GM10847 (cell line): ENCODE results near the gene USP34.

Experiments
- POLR2A ChIP-seq: IDR thresholded peaks from 2 replicates; pipeline ENCODE4 v1.6.1; 2011; ENCODE audit not compliant: insufficient read length; ENCODE audit errors: extremely low read depth

The USP34 gene

DNA sequence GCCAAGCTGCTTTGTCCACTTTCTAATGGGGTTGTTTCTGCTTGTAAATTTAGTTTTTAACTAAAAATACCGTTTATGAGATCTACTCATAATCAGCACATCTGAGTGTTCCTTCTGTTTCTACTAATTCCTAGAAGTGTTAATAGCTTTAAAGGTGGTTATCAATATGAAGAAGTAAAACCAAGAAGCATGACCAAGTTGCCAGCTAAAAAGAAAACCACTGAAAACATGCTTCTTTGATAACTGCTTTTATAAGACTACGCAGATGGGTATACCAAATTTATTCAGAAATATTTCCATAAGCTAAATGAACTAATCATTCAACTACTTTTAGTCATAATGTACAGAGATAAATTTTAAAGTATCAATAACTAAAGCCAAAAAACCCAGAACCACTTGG is 207.1 kb downstream of the USP34 start:
- TF ChIP-seq POLR2A = no peak

DNA sequence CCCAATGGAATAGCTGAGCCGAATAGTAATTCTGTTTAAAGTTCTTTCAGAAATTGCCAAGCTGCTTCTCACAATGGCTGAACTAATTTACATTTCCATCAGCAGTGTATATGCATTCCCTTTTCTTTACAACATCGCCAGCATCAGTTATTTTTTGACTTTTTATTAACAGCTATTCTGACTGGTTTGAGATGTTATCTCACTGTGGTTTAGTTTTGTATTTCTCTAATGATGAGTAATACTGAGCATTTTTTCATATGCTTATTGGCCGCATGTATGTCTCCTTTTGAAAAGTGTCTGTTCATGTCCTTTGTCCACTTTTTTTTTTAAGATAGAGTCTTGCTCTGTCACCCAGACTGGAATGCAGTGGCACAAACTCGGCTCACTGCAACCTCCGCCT is 208.2 kb downstream of the USP34 start:
- no peak for TF ChIP-seq POLR2A

DNA sequence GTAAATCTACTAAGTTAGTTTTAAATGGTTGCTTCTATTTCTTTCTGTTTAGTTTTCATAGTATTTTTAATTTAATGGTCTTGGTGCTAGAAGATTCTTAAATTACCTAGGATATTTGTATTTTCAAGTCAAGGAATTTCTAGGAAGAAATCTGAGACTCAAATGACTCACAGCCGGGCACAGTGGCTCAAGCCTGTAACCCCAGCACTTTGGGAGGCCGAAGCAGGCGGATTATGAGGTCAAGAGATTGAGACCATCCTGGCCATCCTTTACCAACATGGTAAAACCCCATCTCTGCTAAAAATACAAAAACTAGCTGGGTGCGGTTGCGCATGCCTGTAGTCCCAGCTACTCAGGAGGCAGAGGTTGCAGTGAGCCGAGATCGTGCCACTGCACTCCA is 213.4 kb downstream of the USP34 start:
- TF ChIP-seq POLR2A = no peak

DNA sequence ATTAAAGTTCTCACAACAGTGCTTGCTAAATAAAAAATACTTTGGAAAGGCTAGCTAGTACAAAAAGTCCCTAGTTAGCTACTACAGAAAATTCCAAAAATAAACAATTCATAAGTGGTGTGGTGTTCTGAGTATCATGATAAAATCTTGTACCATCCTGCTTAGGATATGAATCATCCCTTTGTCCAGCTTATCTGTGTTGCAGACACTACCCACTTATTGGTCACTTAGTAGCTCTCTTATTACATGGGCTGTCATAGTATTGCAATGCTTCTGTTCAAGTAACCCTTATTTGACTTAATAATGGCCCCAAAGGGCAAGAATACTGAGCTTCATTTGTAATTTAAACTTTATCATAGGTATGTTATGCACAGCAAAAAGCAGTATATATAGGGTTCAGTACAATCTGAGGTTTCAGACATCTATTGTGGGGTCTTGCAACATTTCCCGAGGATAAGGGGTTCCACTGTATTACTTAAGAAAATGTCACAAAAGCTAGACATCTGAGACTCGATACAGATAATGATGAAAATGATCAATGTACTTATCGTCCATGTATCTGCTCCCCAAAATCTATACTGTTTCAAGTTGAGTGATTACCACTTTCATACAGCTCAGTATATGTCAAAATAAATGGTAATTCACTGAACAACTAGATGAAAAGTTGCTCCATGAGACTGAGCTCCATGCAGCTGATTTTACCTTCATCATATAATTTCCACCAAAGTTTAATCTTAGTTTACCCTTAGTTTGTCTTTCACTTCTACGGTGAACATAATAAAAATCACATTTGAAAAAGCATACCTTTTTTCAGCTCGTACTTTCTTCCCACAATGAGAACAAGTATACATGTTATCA is 215.1 kb downstream of the USP34 start:
- no peak for TF ChIP-seq POLR2A

DNA sequence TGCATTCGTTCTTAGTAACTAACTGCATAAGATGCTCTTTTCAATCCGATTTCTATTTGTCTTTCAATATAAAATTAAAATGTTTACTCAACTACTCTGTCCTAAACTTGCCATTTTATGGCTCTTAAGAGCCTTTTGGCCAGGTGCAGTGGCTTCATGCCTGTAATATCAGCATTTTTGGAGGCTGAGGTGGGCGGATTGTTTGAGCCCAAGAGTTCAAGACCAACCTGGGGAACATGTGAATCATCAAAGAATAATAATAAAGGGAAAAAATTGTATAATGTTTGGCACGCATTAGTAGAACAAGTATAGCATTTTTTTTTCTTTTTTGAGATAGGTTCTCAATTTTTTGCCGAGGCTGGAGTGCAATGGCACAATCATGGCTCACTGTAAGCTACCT is 216.4 kb downstream of the USP34 start:
- no peak for TF ChIP-seq POLR2A

DNA sequence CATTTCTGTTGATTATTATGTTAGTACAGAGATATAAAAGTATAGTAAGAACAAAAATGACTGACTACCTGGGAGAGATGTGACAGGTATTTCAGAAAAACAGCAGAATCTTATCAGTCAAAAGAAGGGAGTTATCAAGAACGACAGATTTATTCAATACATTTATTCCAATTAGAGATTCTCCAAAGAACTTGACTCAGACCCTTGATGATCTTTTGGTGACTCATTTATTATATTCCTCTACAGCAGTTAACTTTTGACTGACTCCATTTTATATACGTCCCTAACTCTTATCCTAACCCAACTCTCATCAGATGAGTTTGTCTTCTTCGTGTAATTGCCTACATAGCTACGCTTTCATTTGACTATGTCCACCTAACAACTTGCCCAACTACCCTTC is 217.8 kb downstream of the USP34 start:
- no peak for TF ChIP-seq POLR2A

DNA sequence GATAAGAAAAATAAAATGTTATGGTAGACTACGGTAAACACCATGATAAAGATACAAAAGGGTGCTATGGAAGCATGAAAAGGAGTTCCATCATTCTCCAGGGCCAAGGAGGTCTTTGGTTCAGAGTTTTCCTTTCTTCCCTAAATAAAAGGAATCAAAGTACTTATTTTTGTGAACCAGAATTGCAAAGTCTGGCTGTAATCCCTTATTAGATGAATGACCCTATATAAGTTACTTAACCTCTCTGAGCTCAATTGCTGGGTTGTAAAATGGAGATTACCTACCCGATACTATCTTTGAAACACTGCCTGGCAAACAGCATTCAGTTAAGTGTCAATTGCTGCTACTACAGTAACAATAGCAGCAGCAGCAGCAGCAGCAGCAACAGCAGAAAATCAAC is 218.9 kb downstream of the USP34 start:
- TF ChIP-seq POLR2A = no peak

DNA sequence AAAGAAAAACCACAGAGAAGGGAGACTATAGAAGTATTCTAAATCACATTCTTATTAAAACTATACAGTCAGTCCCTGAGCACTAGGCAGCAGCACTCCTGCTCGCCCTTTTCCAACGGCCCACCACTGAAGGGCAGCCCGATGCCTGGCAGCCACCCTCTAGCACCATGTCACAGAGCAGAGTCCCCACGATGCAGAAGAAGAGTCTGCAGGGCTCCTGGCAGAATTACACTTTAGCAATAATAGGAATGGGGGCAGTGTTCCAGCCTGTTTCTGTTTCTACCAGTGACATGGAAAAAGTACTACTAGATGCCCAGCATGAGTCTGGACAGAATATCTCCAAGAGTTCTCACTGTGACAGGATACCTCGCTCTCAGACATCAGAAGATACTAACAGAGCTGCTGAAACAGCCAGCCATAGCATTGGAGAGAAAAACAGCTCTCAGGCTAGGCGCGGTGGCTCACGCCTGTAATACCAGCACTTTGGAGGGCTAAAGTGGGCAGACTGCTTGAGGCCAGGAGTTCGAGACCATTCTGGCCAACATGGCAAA is 221.3 kb downstream of the USP34 start:
- no peak for TF ChIP-seq POLR2A

DNA sequence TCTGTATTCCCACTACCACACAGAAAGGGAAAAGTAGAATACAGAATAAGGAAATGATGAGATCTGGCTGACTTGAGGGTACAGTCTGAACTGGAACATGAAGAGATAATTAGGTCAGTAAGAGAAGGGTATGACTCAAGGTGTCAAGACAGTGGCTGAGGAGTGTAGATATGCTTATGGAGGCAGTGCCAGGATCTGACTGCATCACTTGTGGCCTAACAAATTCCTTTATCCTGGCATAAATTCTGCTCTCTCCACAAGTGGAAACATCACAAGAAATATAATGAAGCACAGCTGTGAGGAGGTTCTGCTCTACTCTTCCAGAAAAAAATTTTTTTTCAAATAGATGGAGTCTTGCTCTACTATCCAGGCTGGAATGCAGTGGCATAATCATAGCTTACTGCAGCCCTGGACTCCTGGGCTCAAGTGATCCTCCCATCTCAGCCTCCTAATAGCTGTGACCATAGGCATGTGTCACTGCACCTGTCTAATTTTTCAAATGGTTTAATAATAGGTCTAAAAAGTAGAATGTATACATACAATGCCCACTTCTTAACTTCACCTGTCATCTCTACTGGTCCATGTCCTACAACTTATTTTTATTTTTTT is 223.6 kb downstream of the USP34 start:
- TF ChIP-seq POLR2A = no peak

DNA sequence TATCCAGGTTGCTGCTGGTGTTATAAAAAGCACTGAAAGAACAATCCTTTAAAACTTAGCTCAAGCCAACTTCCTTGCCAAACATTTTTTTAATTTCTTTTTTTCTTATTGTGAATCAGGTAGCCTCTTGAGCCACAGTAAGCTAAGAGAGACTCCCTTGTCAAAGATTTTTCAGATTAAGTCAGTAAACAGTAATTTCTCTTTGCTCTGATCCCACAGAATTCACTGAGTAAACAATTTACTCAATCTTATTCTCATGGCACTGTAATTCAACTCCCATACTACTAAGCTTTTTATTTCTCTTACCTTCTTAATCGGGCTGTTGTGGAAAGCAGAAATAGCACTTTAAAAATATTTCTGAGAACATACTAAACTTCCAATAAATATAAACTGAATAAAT is 226.2 kb downstream of the USP34 start:
- TF ChIP-seq POLR2A = no peak

DNA sequence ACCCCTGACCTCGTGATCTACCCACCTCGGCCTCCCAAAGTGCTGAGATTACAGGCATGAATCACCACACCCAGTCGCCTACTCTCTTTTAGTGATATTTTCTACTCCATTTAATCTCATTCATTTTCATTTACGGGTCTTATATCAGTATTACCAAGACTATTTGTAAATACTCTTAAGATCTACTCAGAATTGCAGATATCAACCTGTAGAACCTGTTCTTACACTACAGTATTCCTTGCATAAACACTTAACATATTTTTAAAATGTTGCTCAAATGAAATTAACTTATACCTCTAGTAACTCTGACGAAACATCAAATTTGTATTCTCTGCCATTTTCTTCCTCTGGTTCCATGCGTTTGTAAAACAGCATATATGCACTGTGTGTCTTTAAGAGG is 229.6 kb downstream of the USP34 start:
- TF ChIP-seq POLR2A = no peak

DNA sequence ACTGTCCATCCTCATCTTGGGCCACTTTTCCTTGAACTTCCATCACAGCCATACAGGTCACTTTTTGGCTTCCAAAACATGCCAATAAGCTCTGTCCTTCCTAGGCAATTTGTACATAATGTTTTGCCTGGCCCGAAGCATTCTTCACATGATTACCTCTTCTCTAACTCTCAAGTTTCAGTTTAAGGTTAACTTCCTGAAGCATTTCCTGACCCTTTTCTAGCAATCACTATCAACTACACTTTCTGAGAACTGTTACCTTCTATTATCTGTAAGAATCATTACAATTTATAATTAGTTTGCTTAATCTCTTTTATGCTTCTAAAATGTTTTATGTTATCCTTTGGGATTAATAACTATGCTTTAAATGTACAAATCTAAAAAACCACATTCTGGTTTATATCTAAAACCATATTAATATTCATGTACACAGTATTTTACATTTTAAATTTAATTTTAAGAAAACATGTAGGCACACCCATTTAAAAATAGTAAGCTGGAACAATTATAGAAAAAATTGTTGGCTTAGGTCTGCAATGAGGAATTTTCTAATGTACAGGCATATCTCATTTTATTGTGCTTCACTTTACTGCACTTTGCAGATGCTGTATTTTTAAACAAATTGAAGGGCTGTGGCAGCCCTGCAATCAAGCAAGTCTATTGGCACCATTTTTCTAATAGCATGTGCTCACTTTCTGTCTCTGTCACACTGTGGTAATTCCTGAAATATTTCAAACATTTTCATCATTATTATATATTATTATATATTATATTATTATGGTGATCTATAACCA is 232.5 kb downstream of the USP34 start:
- no peak for TF ChIP-seq POLR2A

DNA sequence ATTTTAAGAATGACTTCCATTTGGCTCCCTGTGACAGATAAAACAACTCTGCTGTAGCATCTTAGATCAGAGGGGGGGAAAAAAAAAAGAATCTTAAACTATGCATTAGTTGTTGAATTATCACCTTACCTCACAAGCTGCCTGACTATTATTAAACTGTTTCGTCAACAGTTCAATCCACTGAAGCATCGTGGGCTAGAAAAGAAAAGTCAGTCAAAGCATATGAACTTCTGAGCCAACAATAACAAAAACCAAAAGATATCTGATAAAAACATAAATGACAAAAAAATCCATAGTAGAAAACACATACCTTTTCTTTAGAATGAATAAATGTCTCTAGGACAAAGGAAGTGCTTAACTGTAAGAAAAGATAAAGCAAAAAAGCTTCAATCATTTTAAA is 235.2 kb downstream of the USP34 start:
- no peak for TF ChIP-seq POLR2A

DNA sequence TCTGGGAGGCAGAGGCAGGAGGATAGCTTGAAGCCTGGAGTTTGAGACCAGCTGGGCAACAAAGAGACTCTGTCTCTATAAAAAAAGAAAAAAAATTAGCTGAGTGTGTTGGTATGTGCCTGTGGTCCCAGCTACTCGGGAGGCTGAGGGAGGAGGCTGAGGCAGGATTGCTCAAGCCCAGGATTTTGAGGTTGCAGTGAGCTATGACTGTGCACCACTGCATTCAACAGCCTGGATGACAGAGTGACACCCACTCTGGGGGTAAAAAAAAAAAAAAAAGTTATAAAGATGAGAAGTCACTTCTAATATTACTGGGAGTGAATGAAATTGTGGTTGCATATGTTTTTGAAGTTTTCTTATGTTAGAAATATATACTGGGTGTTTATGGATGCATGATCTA is 237.3 kb downstream of the USP34 start:
- TF ChIP-seq POLR2A = no peak

DNA sequence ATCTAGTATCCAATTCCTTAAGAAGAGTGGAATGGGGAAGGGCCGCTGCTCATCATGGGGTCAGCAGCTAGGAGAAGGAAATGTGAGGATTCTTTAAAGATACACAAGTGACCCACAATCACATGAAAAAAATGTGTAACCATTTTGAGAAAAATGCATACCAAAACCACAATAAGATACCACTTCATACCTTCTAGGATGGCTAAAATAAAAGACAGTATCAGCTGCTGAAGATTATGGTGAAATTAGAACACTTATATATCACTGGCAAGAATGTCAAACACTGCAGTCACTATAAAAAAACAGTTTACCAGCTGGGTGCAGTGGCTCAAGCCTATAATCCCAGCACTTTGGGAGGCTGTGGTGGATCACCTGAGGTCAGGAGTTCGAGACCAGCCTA is 241.0 kb downstream of the USP34 start:
- no peak for TF ChIP-seq POLR2A

DNA sequence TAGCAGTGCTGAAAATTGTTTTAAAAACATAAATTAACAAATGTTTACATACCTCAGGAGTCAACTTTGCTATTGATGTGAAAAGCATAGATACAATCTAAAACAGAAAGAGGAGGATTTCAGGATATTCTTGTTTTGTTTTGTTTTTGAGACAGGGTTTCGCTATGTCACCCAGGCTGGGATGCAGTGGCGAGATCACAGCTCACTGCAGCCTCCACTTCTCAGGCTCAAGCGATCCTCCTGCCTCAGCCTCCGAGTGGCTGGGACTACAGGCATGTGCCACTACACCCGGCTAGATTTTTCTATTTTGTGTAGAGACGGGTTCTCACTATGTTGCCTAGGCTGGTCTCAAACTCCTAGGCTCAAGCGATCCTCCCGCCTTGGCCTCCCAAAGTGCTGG is 248.3 kb downstream of the USP34 start:
- TF ChIP-seq POLR2A = no peak
